ENCODE measurements around the gene NRAP.

GRCh38 chr10:113618338-113618737, 45.5 kb downstream of the NRAP start:
- no peak for TF ChIP-seq CTCF (conservative IDR thresholded peaks at IDR 0.05; ENCODE audit: low read length)
- no peak for TF ChIP-seq EZH2phosphoT487 (IDR thresholded peaks at IDR 0.05; ENCODE audit: borderline replicate concordance)
